ENCODE data around the gene ATXN1.
"Not testable (repeated sequence)": the region's sequence is repeated elsewhere in the genome, so short reads cannot be mapped to it uniquely, and the experiment has no call there.

ATXN1 gene

GRCh38 chr6:16285467-16286150 is 475.7 kb downstream of the ATXN1 start:
- no peak for DNase-seq

DNA sequence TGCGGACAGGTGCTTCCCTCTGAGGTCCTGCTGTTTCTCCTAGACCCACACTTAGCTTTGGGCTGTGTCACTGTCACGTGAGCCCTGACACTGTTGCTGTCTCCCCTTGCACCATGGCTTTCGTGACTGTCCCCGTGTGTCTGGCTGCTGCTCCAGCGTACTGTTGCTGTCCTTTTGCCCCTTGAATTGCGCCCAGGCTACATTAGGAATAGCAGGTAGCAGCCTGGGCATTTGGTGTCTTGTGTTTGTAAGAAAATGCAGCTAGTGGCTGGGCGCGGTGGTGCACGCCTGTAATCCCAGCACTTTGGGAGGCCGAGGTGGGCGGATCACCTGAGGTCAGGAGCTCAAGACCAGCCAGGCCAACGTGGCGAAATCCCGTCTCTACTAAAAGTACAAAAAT is 476.8 kb downstream of the ATXN1 start:
- DNase-seq: no peak

- no peak for DNase-seq
Measured at GRCh38 chr6:16282370-16282769, 478.9 kb downstream of the ATXN1 start.

- DNase-seq: no peak
Measured at GRCh38 chr6:16279243-16279642, 482.0 kb downstream of the ATXN1 start.

- DNase-seq: no peak
Measured at GRCh38 chr6:16278750-16279149, 482.5 kb downstream of the ATXN1 start.

DNA sequence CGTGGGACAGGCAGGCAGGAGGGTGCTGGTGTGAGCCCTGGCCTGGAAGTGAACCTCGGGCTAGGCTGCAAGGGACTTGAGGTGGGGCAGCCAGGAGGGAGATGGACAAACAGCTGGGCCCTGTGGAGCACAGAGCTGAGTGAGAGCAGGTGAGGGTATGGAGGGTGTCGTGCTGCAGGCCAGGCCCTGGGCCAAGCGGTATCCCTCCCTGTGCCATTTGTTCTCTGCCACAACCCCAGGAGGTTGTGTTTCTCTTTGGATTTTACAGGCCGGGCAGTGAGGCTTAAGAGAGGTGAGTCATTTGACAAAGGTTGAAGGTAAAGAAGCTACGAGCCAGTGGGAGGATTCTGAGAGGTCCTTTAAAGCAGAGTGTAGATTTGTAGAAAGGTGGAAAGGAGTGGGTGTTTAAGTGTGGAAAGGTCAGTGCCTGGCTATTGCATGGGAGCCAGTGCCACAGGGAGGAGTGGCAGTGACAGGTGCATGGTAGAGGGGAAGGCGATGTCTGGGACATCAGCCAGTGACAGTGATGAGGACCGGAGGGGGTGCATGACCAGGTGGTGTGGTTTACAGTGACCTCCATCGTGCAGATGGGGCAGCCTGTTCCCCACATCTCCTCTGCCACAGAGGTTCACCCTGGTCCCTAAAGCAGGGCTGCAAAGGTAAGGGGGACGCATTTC is 483.1 kb downstream of the ATXN1 start:
- DNase-seq: no peak

DNA sequence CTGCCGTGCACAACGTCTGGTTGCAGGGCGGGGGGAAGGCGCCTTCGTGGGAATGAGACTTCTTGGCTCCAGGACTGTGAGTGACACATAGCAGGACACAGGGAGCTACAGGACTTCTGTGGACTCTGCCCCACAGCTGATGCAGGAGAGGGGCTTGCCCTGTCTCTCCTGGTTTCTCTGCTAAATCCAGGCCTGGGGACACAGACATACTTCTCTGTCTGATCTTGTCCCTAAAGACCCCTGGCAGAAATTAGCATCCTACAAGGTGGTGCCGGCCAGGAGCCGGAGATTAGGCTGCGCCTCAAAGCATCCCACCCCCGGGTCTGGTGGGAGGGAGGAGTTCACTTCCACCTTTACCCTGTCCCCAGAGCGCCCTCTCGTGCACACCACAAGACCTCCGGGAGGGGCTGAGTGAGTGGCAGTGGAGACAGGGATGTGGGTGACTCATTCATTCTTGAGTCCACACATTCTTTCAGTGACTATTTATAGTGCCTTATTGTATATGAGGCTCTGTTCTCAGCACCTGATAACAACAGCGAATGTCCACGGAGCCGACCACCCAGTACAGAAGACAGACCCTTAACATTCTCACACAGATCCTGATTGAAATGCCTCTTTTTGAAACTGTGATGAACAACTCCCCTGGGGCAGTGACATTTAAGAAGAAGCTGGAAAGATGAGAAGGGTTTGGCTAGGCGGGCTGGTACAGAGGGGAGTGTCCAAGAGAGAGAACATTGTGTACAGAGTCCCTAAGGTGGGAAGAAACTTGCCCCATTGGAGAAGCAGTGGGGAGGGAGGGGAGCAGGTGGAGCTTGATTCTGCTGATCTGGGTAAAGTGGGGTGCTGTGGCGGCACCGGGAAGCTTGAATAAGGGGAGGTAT is 483.9 kb downstream of the ATXN1 start:
- DNase-seq: no peak

DNA sequence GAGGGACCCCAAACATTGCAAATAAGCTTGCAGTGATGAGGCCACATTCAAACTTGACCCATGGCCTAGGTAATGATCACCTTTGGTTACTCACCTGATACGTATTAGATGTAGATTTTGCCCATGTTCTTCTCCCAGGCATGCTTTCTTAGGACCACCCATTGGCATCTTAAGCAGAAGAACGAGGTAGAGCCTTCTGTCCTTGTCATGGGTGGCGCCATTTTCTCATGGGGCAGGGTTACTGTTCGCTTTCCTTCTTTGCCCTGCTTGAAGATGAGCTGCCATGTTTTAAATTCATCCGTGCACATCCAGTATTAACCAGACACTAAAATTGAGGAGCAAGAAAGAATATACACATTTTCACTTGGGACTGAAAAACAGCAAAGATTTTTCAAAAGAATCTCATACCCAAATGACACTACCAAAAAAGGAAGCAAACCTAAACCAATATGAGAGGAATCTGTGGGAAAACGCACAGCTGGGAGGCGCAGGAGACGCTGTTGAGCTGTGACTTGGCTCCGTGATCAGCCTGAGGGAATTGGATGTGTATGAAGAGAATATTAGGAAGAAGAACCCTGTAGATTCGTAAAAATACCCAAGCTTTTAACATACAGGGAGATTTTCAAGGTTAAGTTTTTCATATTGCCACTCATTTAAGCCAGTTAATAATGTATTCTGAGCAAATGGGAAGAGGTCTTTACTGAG is 486.2 kb downstream of the ATXN1 start:
- no peak for DNase-seq

GRCh38 chr6:16274483-16274882 is 486.8 kb downstream of the ATXN1 start:
- no peak for DNase-seq

DNA sequence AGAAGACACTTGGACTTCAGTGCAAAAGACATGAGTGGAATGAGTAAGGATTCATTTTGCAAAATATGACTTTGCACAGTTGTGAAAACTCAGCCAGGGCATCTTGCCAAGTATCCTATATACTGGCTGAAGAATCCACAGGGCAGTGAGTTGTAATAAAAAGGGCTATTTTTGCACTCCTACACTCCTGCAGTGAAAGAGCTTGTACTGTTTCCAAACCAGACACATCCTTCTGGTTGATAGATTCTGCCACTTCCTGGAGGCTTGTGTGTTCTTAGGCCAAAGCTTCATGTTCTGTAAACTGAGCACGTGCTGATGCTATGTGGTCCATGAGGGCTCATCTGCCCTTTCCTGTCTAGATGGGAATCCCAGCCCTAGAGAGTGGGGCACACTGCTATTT is 488.0 kb downstream of the ATXN1 start:
- DNase-seq: no peak

- DNase-seq: no peak
Measured at GRCh38 chr6:16272201-16272600, 489.1 kb downstream of the ATXN1 start.

GRCh38 chr6:16271428-16271827 is 489.8 kb downstream of the ATXN1 start:
- DNase-seq: no peak

GRCh38 chr6:16270178-16270794 is 491.0 kb downstream of the ATXN1 start:
- DNase-seq: no peak

- DNase-seq: not testable (repeated sequence)
Measured at GRCh38 chr6:16269442-16270070, 491.7 kb downstream of the ATXN1 start.

- no peak for DNase-seq
Measured at GRCh38 chr6:16267428-16268263, 493.6 kb downstream of the ATXN1 start.

- DNase-seq: no peak
Measured at GRCh38 chr6:16265351-16266341, 495.6 kb downstream of the ATXN1 start.

DNA sequence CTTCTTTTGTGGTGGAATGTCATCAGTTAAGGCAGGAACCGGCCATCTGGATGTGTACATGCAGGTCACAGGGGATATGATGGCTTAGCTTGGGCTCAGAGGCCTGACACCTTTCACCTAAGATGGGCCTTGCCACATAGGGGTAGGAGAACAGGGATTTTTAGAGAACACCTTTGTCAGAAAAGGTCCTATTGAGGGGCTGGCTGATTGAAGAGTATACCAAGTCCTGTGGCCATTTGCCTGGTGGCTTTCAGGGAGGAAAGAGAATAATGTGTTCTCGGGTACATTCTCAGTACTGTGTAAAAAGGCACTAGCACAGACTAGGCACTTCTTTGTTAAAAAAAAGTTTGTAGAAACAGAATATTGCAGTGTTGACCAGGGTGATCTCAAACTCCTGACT is 496.5 kb downstream of the ATXN1 start:
- no peak for DNase-seq

- not testable (repeated sequence) for DNase-seq
Measured at GRCh38 chr6:16263464-16264099, 497.7 kb downstream of the ATXN1 start.

- DNase-seq: not testable (repeated sequence)
Measured at GRCh38 chr6:16262773-16263172, 498.5 kb downstream of the ATXN1 start.

Measured in DMS 273 treated with DMSO at 0.1 percent for 48 hours (cell line).